CD4-positive, alpha-beta T cell treated with Interleukin-15 for 1 hour (primary cell): Measurements from ENCODE around the gene ZNF576.
A peak's percentile ranks its signal among the peaks of the same experiment; 100 is the strongest.
"Not testable (repeated sequence)": the region's sequence is repeated elsewhere in the genome, so short reads cannot be mapped to it uniquely, and the experiment has no call there.

Experiments
- DNase-seq: peaks from one replicate; pipeline ENCODE4 v3.0.0-alpha.2; 2020

The ZNF576 gene

DNA sequence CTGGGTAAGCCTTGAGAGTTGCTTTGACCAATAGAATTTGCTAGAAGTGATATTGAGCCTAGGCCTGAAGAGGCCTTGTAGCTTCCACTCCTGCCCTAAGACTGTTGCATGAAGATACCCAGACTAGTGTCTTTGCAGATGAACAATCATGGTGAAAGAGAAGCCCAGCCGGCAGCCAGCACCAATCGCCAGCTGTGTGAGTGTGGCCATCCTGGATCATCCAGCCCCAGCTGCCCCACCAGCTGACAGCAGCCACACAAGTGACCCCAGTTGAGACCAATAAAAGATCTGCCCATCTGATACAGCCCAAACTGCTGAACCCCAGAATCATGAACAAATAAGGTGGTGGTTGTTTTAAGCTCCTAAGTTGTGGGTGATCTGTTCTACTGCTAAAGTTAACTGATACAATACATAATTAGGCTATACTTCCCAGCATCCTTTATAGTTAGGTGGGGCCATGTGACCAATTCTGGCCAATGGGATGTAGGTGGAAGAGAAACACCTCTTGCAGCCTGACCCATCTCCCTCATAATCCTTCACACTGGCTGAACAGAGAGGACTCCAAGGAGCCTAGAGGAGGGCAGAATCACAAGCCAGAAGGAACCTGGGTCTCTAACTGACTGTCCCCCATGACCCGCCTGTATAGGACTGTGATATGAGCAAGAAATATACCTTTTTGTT is 32.4 kb downstream of the ZNF576 start:
- no peak for DNase-seq

DNA sequence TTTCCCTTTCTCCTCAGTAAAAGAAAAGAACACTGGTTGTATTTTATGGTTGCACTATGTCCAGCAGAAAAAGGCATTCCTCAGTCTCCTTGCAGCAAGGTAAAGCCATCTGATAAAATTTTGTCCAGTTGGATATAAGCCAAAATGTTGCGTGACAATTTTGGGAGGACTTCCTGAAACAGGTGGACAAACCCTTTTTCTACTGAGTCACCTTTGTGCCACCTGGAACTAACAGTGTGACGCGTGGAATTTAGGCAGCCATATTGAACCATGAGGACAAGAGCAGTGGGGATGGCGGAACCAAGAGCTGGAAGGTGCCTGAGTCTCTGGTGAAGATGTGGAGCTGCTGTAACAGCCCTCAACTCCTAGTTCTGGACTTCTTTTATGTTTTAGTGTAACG is 35.1 kb downstream of the ZNF576 start:
- no peak for DNase-seq

DNA sequence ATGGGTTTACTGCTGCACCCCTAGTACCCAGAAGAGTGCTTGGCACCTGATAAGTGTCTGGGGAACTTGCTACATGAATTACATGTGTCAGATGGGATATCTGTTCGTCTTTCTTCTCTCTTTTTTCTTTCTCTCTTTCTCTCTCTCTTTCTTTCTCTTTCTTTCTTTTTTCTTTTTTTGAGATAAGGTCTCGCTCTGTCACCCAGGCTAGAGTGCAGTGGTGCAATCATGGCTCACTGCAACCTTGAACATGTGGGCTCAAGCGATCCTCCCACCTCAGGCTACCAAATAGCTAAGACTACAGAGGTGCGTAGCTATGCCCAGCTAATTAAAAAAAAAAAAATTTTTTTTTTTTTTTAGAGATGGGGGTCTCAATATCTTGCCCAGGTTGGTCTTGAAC is 37.1 kb downstream of the ZNF576 start:
- no peak for DNase-seq

GRCh38 chr19:43634068-43634467 is 37.7 kb downstream of the ZNF576 start:
- no peak for DNase-seq

DNA sequence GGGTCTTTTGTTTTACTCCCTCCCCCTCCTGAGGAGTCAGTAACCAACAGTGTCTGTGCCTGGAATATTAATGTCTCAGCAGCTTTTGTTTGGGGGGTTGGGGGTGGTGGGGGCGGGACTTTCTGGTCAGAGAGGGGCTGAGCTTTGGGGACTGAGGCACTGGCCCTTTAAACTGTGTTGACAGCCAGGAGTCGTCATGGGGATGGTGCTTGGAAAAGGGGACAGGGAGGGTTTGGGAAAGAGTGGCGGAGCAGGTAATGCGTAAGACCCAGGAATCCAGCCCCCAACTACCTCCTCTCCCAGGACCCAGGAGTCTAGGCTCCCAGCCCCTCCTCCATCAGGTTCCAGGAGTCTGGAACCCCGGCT is 38.1 kb downstream of the ZNF576 start:
- DNase-seq = no peak

DNA sequence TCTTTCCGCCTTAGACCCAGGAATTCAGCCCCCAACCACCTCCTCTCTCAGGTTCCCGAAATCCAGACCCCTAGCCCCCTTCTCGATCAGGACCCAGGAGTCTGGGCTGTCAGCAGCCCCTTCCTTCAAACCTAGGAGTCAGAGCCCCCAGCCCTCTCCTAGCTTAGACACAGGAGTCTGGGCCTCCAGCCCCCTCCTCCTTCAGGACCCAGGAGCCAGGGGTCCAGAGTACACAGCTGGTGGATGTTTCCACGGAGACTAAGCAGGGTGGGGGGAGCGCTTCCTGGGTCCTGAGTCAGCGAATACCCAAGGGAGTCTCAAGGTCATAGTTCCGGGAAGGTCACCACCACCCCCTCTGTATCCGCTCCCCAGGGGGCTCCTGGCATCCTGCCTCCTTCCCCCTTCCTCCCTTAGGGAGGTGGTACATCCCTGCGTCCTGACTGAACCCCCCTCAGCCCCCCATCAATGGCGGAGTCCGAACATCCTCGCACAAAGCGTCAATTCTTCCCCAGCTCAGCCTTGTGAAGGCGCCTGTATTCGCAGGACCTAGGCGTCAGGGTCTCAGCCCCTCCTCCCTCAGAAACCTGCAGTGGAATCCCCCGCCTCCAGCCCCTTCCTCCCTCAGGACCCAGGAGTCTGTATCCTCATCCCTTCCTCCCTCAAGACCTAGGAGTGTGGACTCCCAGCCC is 38.6 kb downstream of the ZNF576 start:
- no peak for DNase-seq

DNA sequence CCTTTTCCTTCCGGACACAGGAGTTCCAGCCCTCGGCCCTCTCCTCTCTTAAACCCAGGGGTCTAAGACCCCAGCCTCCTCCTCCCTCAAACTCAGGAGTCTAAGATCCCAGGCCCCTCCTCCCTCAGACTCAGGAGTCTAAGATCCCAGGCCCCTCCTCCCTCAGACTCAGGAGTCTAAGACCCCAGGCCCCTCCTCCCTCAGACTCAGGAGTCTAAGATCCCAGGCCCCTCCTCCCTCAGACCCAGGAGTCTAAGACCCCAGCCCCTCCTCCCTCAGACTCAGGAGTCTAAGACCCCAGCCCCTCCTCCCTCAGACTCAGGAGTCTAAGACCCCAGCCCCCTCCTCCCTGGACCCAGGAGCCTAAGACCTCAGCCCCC is 39.2 kb downstream of the ZNF576 start:
- DNase-seq = not testable (repeated sequence)

GRCh38 chr19:43636121-43636683 is 39.8 kb downstream of the ZNF576 start:
- DNase-seq = no peak

GRCh38 chr19:43638214-43638994 is 42.0 kb downstream of the ZNF576 start:
- no peak for DNase-seq

DNA sequence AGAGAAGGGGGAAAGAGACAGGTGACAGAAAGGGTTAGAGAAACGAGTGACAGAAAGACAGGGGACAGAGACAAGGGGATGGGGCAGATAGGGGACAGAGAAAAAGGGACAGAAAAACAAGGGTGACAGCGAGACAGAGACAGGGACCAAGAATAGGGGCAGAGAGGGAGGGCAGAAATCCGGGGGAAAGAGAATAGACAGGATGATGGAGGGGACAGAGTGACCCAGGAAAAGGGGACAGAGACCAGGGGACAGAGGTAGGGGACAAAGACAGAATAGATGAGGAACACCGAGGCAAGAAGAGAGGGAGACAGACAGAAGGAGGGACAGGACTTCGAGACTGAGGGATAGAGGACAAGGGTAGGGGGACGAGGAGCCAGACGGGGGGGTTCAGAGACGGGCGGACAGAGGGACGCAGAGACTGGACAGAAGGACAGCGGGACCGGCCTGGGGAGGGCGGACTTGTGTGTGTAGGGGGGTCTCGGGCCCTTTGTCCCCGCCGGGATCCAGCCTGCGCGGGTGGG is 42.7 kb downstream of the ZNF576 start:
- DNase-seq = no peak

DNA sequence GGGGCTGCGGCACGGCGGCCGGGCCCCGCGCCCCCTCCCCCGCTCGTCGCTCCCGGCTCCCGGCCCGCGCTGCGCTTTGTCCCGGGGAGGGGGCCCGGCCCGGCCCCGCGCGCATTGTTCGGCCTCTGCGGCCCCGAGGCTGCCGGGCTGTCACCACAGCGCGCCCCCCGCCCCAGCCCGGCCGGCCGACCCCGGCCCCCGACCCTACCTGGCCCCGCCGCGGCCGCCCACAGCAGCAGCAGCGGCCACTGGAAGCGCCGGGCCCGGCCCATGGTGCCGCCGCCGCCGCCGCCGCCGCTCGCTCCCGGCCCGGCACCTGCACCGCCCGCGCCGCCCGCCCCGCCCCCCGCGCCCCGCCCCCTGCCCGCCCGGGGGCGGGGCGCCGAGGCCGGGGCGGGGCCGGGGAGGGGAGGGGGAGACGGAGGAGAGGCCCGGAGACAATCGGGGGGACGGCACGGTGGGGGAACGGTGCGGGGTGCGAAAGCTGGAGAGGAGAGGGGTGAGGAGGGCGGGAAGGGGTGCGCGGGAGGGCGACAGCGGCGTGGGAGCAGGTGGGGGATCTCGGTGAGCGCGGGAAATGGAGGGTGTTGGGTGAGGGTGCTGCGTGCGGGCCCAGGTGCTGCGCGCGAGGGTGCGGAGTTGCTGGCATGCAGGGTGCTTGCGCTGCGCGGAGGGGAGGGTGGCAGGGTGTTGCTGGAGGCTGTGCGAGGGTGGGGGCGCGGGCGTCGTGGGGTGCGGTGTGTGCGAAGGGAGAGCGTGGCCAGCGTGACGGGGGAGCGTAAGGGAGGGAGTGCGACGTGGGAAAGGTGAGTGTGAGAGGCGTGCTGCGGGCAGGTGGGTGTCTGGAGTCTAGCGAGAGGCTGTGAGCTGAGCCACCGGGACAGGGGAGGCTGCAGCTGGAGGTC is 43.4 kb downstream of the ZNF576 start, which contains the start of gene CADM4:
Gene CADM4, minus strand, starts transcription at position 332 of the 905 bp plus-strand sequence. Its CDS starts 60 bp downstream, at position 272.
- peak; percentile 53 for DNase-seq

DNA sequence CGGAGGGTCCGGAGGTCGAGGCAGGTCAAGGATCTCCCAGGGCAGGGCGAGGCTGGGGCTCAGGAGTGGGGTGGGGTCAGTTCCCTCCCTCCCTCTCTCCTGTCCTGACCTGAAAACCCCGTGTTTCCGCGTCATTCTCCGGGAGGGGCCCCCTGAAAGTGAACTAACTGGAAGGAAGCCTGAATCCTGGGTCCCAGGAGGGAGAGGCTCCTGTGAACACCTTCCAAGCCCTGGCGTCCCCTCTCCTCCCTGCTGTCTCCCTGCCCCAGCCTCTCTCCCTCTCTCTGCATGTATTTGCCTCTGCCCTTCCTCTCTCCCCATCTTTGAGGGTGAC is 44.0 kb downstream of the ZNF576 start:
- DNase-seq = no peak

GRCh38 chr19:43641333-43641732 is 44.9 kb downstream of the ZNF576 start:
- no peak for DNase-seq

- DNase-seq = no peak
Observed at GRCh38 chr19:43642531-43642930, 46.1 kb downstream of the ZNF576 start.

- no peak for DNase-seq
Observed at GRCh38 chr19:43643326-43643725, 46.9 kb downstream of the ZNF576 start.

- DNase-seq = no peak
Observed at GRCh38 chr19:43644181-43644580, 47.8 kb downstream of the ZNF576 start.

GRCh38 chr19:43648633-43649032 is 52.2 kb downstream of the ZNF576 start:
- DNase-seq = no peak

GRCh38 chr19:43649514-43649913 is 53.1 kb downstream of the ZNF576 start:
- DNase-seq = no peak

DNA sequence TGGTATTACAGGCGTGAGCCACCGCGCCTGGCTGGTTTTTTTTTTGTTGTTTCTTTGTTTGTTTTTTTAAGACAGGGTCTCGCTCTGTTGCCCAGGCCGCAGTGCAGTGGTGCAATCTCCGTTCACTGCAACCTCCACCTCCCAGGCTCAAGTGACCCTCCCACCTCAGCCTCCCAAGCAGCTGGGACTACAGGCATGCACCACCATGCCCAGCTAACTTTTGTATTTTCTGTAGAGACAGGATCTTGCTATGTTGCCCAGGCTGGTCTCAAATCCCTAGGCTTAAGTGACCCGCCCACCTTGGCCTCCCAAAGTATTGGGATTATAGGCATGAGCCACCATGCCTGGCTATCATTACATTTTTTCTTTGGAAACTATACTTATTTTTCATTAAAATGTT is 53.9 kb downstream of the ZNF576 start:
- not testable (repeated sequence) for DNase-seq
